GM19351 (cell line): ENCODE data around the gene ADSS1.
A peak's percentile ranks its signal among the peaks of the same experiment; 100 is the strongest.

ENCODE experiments used
- ATAC-seq: cut with Tn5 transposase; IDR thresholded peaks from one replicate; pipeline ENCODE4 v1.9.1; 2021; ENCODE audit warnings: mild to moderate bottlenecking, moderate library complexity; ENCODE audit not compliant: unreplicated experiment

Gene ADSS1

GRCh38 chr14:104723651-104724406, at the start of gene ADSS1:
Gene ADSS1, plus strand, starts transcription at chr14:104724229. Its CDS starts 42 bp downstream, at chr14:104724271.
- ATAC-seq: peak; percentile 68

GRCh38 chr14:104675447-104675846, 48.6 kb upstream of the ADSS1 start:
- ATAC-seq: no peak

GRCh38 chr14:104676130-104676693, 47.8 kb upstream of the ADSS1 start:
- ATAC-seq: no peak

- ATAC-seq: no peak
Observed at GRCh38 chr14:104676694-104677511, 47.1 kb upstream of the ADSS1 start.

GRCh38 chr14:104677512-104678332, 46.3 kb upstream of the ADSS1 start:
- ATAC-seq: peak; percentile 54

GRCh38 chr14:104678346-104678745, 45.7 kb upstream of the ADSS1 start:
- ATAC-seq: peak; percentile 4

- no peak for ATAC-seq
Observed at GRCh38 chr14:104678901-104679705, 44.9 kb upstream of the ADSS1 start.

- no peak for ATAC-seq
Observed at GRCh38 chr14:104680056-104680805, 43.8 kb upstream of the ADSS1 start.

- peak; percentile 42 for ATAC-seq
Observed at GRCh38 chr14:104680806-104681688, 43.0 kb upstream of the ADSS1 start.

- ATAC-seq: no peak
Observed at GRCh38 chr14:104681689-104682074, 42.3 kb upstream of the ADSS1 start.

- ATAC-seq: no peak
Observed at GRCh38 chr14:104682107-104682593, 41.9 kb upstream of the ADSS1 start.

- ATAC-seq: no peak
Observed at GRCh38 chr14:104683653-104684448, 40.2 kb upstream of the ADSS1 start.

GRCh38 chr14:104684449-104684821, 39.6 kb upstream of the ADSS1 start:
- no peak for ATAC-seq

- ATAC-seq: no peak
Observed at GRCh38 chr14:104685216-104685997, 38.6 kb upstream of the ADSS1 start.

- ATAC-seq: no peak
Observed at GRCh38 chr14:104685998-104686610, 37.9 kb upstream of the ADSS1 start.
